ENCODE results near the gene RNF144B.

DNA sequence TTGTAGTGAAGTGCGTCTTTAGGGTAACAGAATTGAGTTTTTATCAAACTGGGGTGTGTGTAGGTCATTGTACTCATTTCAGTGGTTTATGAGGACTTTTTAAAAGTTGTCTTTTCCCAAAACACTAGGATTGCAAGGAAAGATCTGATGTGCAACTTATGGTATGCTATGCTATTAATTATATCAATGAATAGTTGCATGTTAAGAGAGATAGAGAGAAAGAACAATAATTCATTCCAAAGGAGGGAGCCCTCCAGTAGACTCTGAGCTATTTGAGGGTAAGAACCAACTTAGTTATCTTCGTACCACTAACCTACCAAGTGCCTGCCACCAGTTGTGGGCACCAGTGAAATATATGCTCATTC, 117.1 kb downstream of the RNF144B start:
- TF ChIP-seq, protein P1, sequence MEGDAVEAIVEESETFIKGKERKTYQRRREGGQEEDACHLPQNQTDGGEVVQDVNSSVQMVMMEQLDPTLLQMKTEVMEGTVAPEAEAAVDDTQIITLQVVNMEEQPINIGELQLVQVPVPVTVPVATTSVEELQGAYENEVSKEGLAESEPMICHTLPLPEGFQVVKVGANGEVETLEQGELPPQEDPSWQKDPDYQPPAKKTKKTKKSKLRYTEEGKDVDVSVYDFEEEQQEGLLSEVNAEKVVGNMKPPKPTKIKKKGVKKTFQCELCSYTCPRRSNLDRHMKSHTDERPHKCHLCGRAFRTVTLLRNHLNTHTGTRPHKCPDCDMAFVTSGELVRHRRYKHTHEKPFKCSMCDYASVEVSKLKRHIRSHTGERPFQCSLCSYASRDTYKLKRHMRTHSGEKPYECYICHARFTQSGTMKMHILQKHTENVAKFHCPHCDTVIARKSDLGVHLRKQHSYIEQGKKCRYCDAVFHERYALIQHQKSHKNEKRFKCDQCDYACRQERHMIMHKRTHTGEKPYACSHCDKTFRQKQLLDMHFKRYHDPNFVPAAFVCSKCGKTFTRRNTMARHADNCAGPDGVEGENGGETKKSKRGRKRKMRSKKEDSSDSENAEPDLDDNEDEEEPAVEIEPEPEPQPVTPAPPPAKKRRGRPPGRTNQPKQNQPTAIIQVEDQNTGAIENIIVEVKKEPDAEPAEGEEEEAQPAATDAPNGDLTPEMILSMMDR (IDR thresholded peaks at IDR 0.05; ENCODE audit: low read depth, low read length) = no peak
- TF ChIP-seq MYC (IDR thresholded peaks at IDR 0.05; ENCODE audit: low read depth, low read length) (no peak), POLR2A (IDR thresholded peaks at IDR 0.05; ENCODE audit: extremely low read depth, insufficient read length) (no peak)
- TF ChIP-seq, protein P2, sequence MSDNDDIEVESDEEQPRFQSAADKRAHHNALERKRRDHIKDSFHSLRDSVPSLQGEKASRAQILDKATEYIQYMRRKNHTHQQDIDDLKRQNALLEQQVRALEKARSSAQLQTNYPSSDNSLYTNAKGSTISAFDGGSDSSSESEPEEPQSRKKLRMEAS (IDR thresholded peaks at IDR 0.05; ENCODE audit: low read depth, low read length) = no peak

All from NB4 (cell line).